Measurements from ENCODE around the gene TECTA. TPM values are rescaled to one million over a fixed set of nuclear protein-coding genes. Genes with fewer than 3 reads are reported as not detected.

Gene TECTA
- total RNA-seq, 1 experiment from 2014 or later = 0.41 TPM

- H3K27me3 ChIP-seq (replicated peaks; ENCODE audit: control insufficient read depth, insufficient read depth, low read length) = no peaks in the 10 kb centered on the region
- no peak overlapping the region for H3K27ac Mint-ChIP-seq (ENCODE audit: unreplicated experiment)
- ChIA-PET CTCF (no interaction called here), POLR2A (no interaction called here)
- intact Hi-C loops (cut with micrococcal nuclease; ENCODE audit: unreplicated experiment) = no loop called here
- H3K27me3 Mint-ChIP-seq (ENCODE audit: insufficient read depth, unreplicated experiment) = peaks cover 3% of the 10 kb centered on the region
- TF ChIP-seq CTCF (IDR thresholded peaks at IDR 0.05; ENCODE audit: insufficient read depth in 1 of 2, low read depth in 1 of 2, low read length in 1 of 2, severe bottlenecking in 1 of 2, unreplicated experiment in 1 of 2) = no peak
- H3K36me3 ChIP-seq (ENCODE audit: control insufficient read depth, insufficient read depth, low read length) = no peaks in the 10 kb centered on the region
- no peak overlapping the region for H3K4me3 ChIP-seq (ENCODE audit: low read depth, low read length)
- no TSS peak for BruUV-seq (replicated peaks)
- H3K9me3 ChIP-seq = no peaks in the 10 kb centered on the region
- H3K9me3 Mint-ChIP-seq (ENCODE audit: unreplicated experiment) = no peaks in the 10 kb centered on the region
- H3K36me3 Mint-ChIP-seq (ENCODE audit: insufficient read depth, unreplicated experiment) = no peaks in the 10 kb centered on the region
- H3K4me3 Mint-ChIP-seq (ENCODE audit: unreplicated experiment) = no peak overlapping the region
- H3K4me1 Mint-ChIP-seq (ENCODE audit: low read depth, unreplicated experiment) = peaks cover 8% of the 10 kb centered on the region
- no peaks in the 10 kb centered on the region for H3K4me1 ChIP-seq
- no peak for DNase-seq
Measured at GRCh38 chr11:121099364-121099763, 1.7 kb upstream of the TECTA start.

GRCh38 chr11:121099885-121100284 lies 1.2 kb upstream of the TECTA start:
- no peaks in the 10 kb centered on the region for H3K36me3 Mint-ChIP-seq (ENCODE audit: insufficient read depth, unreplicated experiment)
- POLR2A ChIA-PET = no interaction called here

GRCh38 chr11:121104312-121104762 lies 3.3 kb downstream of the TECTA start:
- CTCF ChIA-PET = no interaction called here
- TF ChIP-seq CTCF (IDR thresholded peaks at IDR 0.05; ENCODE audit: insufficient read depth in 1 of 2, low read depth in 1 of 2, low read length in 1 of 2, severe bottlenecking in 1 of 2, unreplicated experiment in 1 of 2) = peak; percentile 17 to 24
- POLR2A ChIA-PET = no interaction called here

More at GRCh38 chr11:121099885-121100284, 1.2 kb upstream of the TECTA start:
- DNase-seq = no peak
- no peak overlapping the region for H3K27ac Mint-ChIP-seq (ENCODE audit: unreplicated experiment)
- H3K4me1 ChIP-seq = no peaks in the 10 kb centered on the region
- H3K36me3 ChIP-seq (ENCODE audit: control insufficient read depth, insufficient read depth, low read length) = no peaks in the 10 kb centered on the region
- no TSS peak for BruUV-seq (replicated peaks)
- intact Hi-C loops (cut with micrococcal nuclease; ENCODE audit: unreplicated experiment) = no loop called here
- CTCF ChIA-PET = no interaction called here
- H3K9me3 Mint-ChIP-seq (ENCODE audit: unreplicated experiment) = no peaks in the 10 kb centered on the region
- no peak for TF ChIP-seq CTCF (IDR thresholded peaks at IDR 0.05; ENCODE audit: insufficient read depth in 1 of 2, low read depth in 1 of 2, low read length in 1 of 2, severe bottlenecking in 1 of 2, unreplicated experiment in 1 of 2)
- H3K4me1 Mint-ChIP-seq (ENCODE audit: low read depth, unreplicated experiment) = peaks cover 8% of the 10 kb centered on the region
- H3K27me3 ChIP-seq (replicated peaks; ENCODE audit: control insufficient read depth, insufficient read depth, low read length) = no peaks in the 10 kb centered on the region
- H3K9me3 ChIP-seq = no peaks in the 10 kb centered on the region
- no peak overlapping the region for H3K4me3 Mint-ChIP-seq (ENCODE audit: unreplicated experiment)
- H3K27me3 Mint-ChIP-seq (ENCODE audit: insufficient read depth, unreplicated experiment) = peaks cover 3% of the 10 kb centered on the region
- no peak overlapping the region for H3K4me3 ChIP-seq (ENCODE audit: low read depth, low read length)

More at GRCh38 chr11:121104312-121104762, 3.3 kb downstream of the TECTA start:
- no peaks in the 10 kb centered on the region for H3K9me3 ChIP-seq
- Mint-ChIP-seq H3K4me3 (ENCODE audit: unreplicated experiment) (no peak overlapping the region), H3K9me3 (ENCODE audit: unreplicated experiment) (no peaks in the 10 kb centered on the region), H3K4me1 (ENCODE audit: low read depth, unreplicated experiment) (peaks cover 8% of the 10 kb centered on the region), H3K27ac (ENCODE audit: unreplicated experiment) (no peak overlapping the region), H3K27me3 (ENCODE audit: insufficient read depth, unreplicated experiment) (peaks cover 3% of the 10 kb centered on the region), H3K36me3 (ENCODE audit: insufficient read depth, unreplicated experiment) (no peaks in the 10 kb centered on the region)
- H3K4me1 ChIP-seq = no peaks in the 10 kb centered on the region
- intact Hi-C loops (cut with micrococcal nuclease; ENCODE audit: unreplicated experiment) = no loop called here
- H3K27me3 ChIP-seq (replicated peaks; ENCODE audit: control insufficient read depth, insufficient read depth, low read length) = no peaks in the 10 kb centered on the region
- BruUV-seq (replicated peaks) = no TSS peak
- no peak overlapping the region for H3K4me3 ChIP-seq (ENCODE audit: low read depth, low read length)
- no peak for DNase-seq
- no peaks in the 10 kb centered on the region for H3K36me3 ChIP-seq (ENCODE audit: control insufficient read depth, insufficient read depth, low read length)

All from Caco-2 (cell line).